Neural cell (in vitro differentiated cells): ENCODE measurements around the gene DLGAP4. TPM values are rescaled to one million over a fixed set of nuclear protein-coding genes. Genes with fewer than 3 reads are reported as not detected.

Experiments
- H2AFZ ChIP-seq: fragments of 200-600, 300-800 bp; sonication (generic), shearing (Covaris generic); 2 replicates; pipeline ENCODE4 v1.6.0; 2014; ENCODE audit warnings: low read depth, mild to moderate bottlenecking, antibody characterized with exemption, low read length, moderate library complexity
- H3F3A ChIP-seq: fragments of 200-600 bp; shearing (Covaris generic); 2 replicates; pipeline ENCODE4 v1.6.1; 2016; ENCODE audit warnings: mild to moderate bottlenecking, moderate library complexity, mixed read lengths, antibody characterized with exemption, low read length; ENCODE audit not compliant: insufficient read depth, poor library complexity, severe bottlenecking
- H3K27ac ChIP-seq: fragments of 200-600, 300-800 bp; sonication (generic), shearing (Covaris generic); 2 replicates; pipeline ENCODE4 v1.5.1; 2014; ENCODE audit warnings: mild to moderate bottlenecking, low read length, moderate library complexity
- H3K27me3 ChIP-seq: fragments of 300-800, 200-600 bp; sonication (generic), shearing (Covaris generic); 2 replicates; pipeline ENCODE4 v1.6.0; 2014; ENCODE audit warnings: mild to moderate bottlenecking, low read depth, low read length, moderate library complexity; ENCODE audit not compliant: insufficient read depth
- H3K36me3 ChIP-seq: fragments of 300-800, 200-600 bp; sonication (generic), shearing (Covaris generic); 2 replicates; pipeline ENCODE4 v1.5.1; 2014; ENCODE audit warnings: mild to moderate bottlenecking, antibody characterized with exemption, low read length, moderate library complexity; ENCODE audit not compliant: insufficient read depth
- H3K4me2 ChIP-seq: fragments of 300-800, 200-600 bp; sonication (generic), shearing (Covaris generic); 2 replicates; pipeline ENCODE4 v1.6.0; 2014; ENCODE audit warnings: mild to moderate bottlenecking, low read length
- H3K4me3 ChIP-seq: fragments of 300-800, 200-600 bp; sonication (generic), shearing (Covaris generic); 2 replicates; pipeline ENCODE4 v1.5.1; 2014; ENCODE audit warnings: mild to moderate bottlenecking, low read length, moderate library complexity
- H3K79me2 ChIP-seq: fragments of 200-600 bp; shearing (Covaris generic); replicated peaks from 2 replicates; pipeline ENCODE4 v1.6.0; 2014; ENCODE audit warnings: mild to moderate bottlenecking, low read length, moderate library complexity; ENCODE audit not compliant: insufficient read depth
- H3K9ac ChIP-seq: fragments of 300-800, 200-600 bp; sonication (generic), shearing (Covaris generic); 2 replicates; pipeline ENCODE4 v1.6.1; 2016; ENCODE audit warnings: mild to moderate bottlenecking, low read length, mixed read lengths
- H3K9me2 ChIP-seq: fragments of 200-600 bp; shearing (Covaris generic); 2 replicates; pipeline ENCODE4 v1.6.1; 2016; ENCODE audit warnings: mild to moderate bottlenecking, low read length, mixed read lengths; ENCODE audit not compliant: insufficient read depth
- H3K9me3 ChIP-seq: fragments of 200-600, 300-800 bp; sonication (generic), shearing (Covaris generic); 2 replicates; pipeline ENCODE4 v1.6.1; 2016; ENCODE audit warnings: mild to moderate bottlenecking, mixed run types, low read length, moderate library complexity, mixed read lengths
- H4K20me1 ChIP-seq: fragments of 200-600 bp; shearing (Covaris generic); 2 replicates; pipeline ENCODE4 v1.6.1; 2016; ENCODE audit warnings: mild to moderate bottlenecking, mixed run types; ENCODE audit not compliant: insufficient read depth
- CTCF ChIP-seq: fragments of 450-650 bp; IDR thresholded peaks from 2 replicates; pipeline ENCODE4 v1.5.1; 2014; ENCODE audit warnings: antibody characterized with exemption, mild to moderate bottlenecking, moderate library complexity; ENCODE audit not compliant: poor library complexity, severe bottlenecking
- EP300 ChIP-seq: fragments of 450-650 bp; conservative IDR thresholded peaks from 2 replicates; pipeline ENCODE4 v1.6.1; 2014; ENCODE audit warnings: antibody characterized with exemption, mild to moderate bottlenecking, moderate library complexity; ENCODE audit not compliant: poor library complexity, severe bottlenecking
- EZH2 ChIP-seq: fragments of 200-600, 300-800 bp; shearing (Covaris generic), sonication (generic); IDR thresholded peaks from 2 replicates; pipeline ENCODE4 v1.6.1; 2014; ENCODE audit warnings: antibody characterized with exemption, low read length, borderline replicate concordance, mild to moderate bottlenecking; ENCODE audit not compliant: insufficient read depth, poor library complexity, severe bottlenecking
- MXI1 ChIP-seq: fragments of 450-650 bp; conservative IDR thresholded peaks from 2 replicates; pipeline ENCODE4 v1.6.1; 2014; ENCODE audit warnings: antibody characterized with exemption, mild to moderate bottlenecking; ENCODE audit not compliant: poor library complexity, severe bottlenecking
- POLR2AphosphoS5 ChIP-seq: IDR thresholded peaks from 2 replicates; pipeline ENCODE4 v1.6.1; 2012
- RAD21 ChIP-seq: fragments of 450-650 bp; conservative IDR thresholded peaks from 2 replicates; pipeline ENCODE4 v1.6.1; 2014; ENCODE audit warnings: antibody characterized with exemption, mild to moderate bottlenecking, moderate library complexity
- SMC3 ChIP-seq: fragments of 450-650 bp; conservative IDR thresholded peaks from 2 replicates; pipeline ENCODE4 v1.6.1; 2014; ENCODE audit warnings: antibody characterized with exemption, mild to moderate bottlenecking, moderate library complexity; ENCODE audit not compliant: poor library complexity
- TAF1 ChIP-seq: IDR thresholded peaks from 2 replicates; pipeline ENCODE4 v1.6.1; 2012; ENCODE audit warnings: low read depth
- polyA plus RNA-seq: library from polyadenylated mRNA; depleted of rRNA; stranded (reverse); fragments of >200 nt; gene quantifications from 2 replicates; pipeline ENCODE4 v1.2.3, GENCODE V29; 2014
- TF ChIP-seq, protein P1 (sequence below): IDR thresholded peaks from 2 replicates; pipeline ENCODE4 v1.6.1; 2012; ENCODE audit warnings: borderline replicate concordance

DLGAP4 gene
- polyA plus RNA-seq, 1 donor from 2014 or later = 31.2 TPM

GRCh38 chr20:36360429-36360828, 54.3 kb downstream of the DLGAP4 start:
- Histone ChIP-seq H3K27ac (no peak overlapping the region), H3K9me2 (no peaks in the 10 kb centered on the region), H3K4me2 (no peak overlapping the region)

GRCh38 chr20:36361406-36361805, 55.3 kb downstream of the DLGAP4 start:
- no peak overlapping the region for H3K4me3 ChIP-seq
- no peaks in the 10 kb centered on the region for H3K79me2 ChIP-seq
- no peaks in the 10 kb centered on the region for H3K36me3 ChIP-seq
- no peak overlapping the region for H3K4me2 ChIP-seq
- H3K27me3 ChIP-seq = no peaks in the 10 kb centered on the region
- no peak overlapping the region for H3K9ac ChIP-seq
- H3F3A ChIP-seq = no peaks in the 10 kb centered on the region
- TF ChIP-seq TAF1 (no peak), RAD21 (no peak), MXI1 (no peak), EZH2 (no peak), SMC3 (no peak), CTCF (no peak), EP300 (no peak), POLR2AphosphoS5 (no peak)
- TF ChIP-seq, protein P1, sequence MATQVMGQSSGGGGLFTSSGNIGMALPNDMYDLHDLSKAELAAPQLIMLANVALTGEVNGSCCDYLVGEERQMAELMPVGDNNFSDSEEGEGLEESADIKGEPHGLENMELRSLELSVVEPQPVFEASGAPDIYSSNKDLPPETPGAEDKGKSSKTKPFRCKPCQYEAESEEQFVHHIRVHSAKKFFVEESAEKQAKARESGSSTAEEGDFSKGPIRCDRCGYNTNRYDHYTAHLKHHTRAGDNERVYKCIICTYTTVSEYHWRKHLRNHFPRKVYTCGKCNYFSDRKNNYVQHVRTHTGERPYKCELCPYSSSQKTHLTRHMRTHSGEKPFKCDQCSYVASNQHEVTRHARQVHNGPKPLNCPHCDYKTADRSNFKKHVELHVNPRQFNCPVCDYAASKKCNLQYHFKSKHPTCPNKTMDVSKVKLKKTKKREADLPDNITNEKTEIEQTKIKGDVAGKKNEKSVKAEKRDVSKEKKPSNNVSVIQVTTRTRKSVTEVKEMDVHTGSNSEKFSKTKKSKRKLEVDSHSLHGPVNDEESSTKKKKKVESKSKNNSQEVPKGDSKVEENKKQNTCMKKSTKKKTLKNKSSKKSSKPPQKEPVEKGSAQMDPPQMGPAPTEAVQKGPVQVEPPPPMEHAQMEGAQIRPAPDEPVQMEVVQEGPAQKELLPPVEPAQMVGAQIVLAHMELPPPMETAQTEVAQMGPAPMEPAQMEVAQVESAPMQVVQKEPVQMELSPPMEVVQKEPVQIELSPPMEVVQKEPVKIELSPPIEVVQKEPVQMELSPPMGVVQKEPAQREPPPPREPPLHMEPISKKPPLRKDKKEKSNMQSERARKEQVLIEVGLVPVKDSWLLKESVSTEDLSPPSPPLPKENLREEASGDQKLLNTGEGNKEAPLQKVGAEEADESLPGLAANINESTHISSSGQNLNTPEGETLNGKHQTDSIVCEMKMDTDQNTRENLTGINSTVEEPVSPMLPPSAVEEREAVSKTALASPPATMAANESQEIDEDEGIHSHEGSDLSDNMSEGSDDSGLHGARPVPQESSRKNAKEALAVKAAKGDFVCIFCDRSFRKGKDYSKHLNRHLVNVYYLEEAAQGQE = no peak
- no peak overlapping the region for H3K27ac ChIP-seq
- no peaks in the 10 kb centered on the region for H3K9me3 ChIP-seq
- H4K20me1 ChIP-seq = no peaks in the 10 kb centered on the region
- no peaks in the 10 kb centered on the region for H3K9me2 ChIP-seq
- no peak overlapping the region for H2AFZ ChIP-seq

More at GRCh38 chr20:36360429-36360828, 54.3 kb downstream of the DLGAP4 start:
- no peaks in the 10 kb centered on the region for H3K27me3 ChIP-seq
- H3K79me2 ChIP-seq = no peaks in the 10 kb centered on the region
- H3K4me3 ChIP-seq = no peak overlapping the region
- no peaks in the 10 kb centered on the region for H3K36me3 ChIP-seq
- no peak overlapping the region for H2AFZ ChIP-seq
- H3K9ac ChIP-seq = no peak overlapping the region
- no peaks in the 10 kb centered on the region for H4K20me1 ChIP-seq
- no peaks in the 10 kb centered on the region for H3K9me3 ChIP-seq
- no peak for TF ChIP-seq MXI1
- no peak for TF ChIP-seq CTCF
- TF ChIP-seq, protein P1 = no peak
- TF ChIP-seq SMC3 = no peak
- no peak for TF ChIP-seq TAF1
- TF ChIP-seq RAD21 = no peak
- TF ChIP-seq POLR2AphosphoS5 = no peak
- no peak for TF ChIP-seq EZH2
- no peak for TF ChIP-seq EP300
- no peaks in the 10 kb centered on the region for H3F3A ChIP-seq
